Activated naive CD4-positive, alpha-beta T cell treated with anti-CD3 and anti-CD28 coated beads, Interleukin-2, amount 10 ng/mL, durations not matched to agents 7 days and 5 days (primary cell): ENCODE results near the gene ADAT2.

Source experiments
- CTCF ChIA-PET: fragments of 350-600 bp; sonication (Branson Sonifier 250); formaldehyde crosslinking; loops from one replicate; lab custom pipeline; 2021; ENCODE audit warnings: antibody characterized with exemption; lab: Charles Lee
- DNase-seq: peaks from one replicate; pipeline ENCODE4 v3.0.0-alpha.2; 2020
- H3K27ac Mint-ChIP-seq: one replicate; pipeline ENCODE4 v1.8.0; 2021; ENCODE audit warnings: mild to moderate bottlenecking, moderate library complexity, mixed read lengths
- H3K27me3 Mint-ChIP-seq: one replicate; pipeline ENCODE4 v1.8.0; 2021; ENCODE audit warnings: mild to moderate bottlenecking, mixed read lengths
- H3K36me3 Mint-ChIP-seq: one replicate; pipeline ENCODE4 v1.8.0; 2021; ENCODE audit warnings: mixed read lengths
- H3K4me1 Mint-ChIP-seq: one replicate; pipeline ENCODE4 v1.8.0; 2021; ENCODE audit warnings: mixed read lengths
- H3K4me3 Mint-ChIP-seq: one replicate; pipeline ENCODE4 v1.8.0; 2021; ENCODE audit warnings: mild to moderate bottlenecking, moderate library complexity, mixed read lengths
- H3K9me3 Mint-ChIP-seq: one replicate; pipeline ENCODE4 v1.8.0; 2021; ENCODE audit warnings: mixed read lengths

ADAT2 gene

GRCh38 chr6:143399176-143399575 is 51.3 kb downstream of the ADAT2 start:
- Mint-ChIP-seq H3K4me1 (peaks cover 20% of the 10 kb centered on the region), H3K9me3 (no peaks in the 10 kb centered on the region), H3K27me3 (no peaks in the 10 kb centered on the region), H3K4me3 (no peak overlapping the region), H3K36me3 (no peaks in the 10 kb centered on the region), H3K27ac (no peak overlapping the region)
- no peak for DNase-seq
- CTCF ChIA-PET, result no interaction called here

GRCh38 chr6:143397227-143398222 is 53.0 kb downstream of the ADAT2 start:
- DNase-seq, result no peak
- Mint-ChIP-seq H3K4me3 (no peak overlapping the region), H3K36me3 (no peaks in the 10 kb centered on the region), H3K27ac (no peak overlapping the region), H3K9me3 (no peaks in the 10 kb centered on the region), H3K4me1 (peaks cover 20% of the 10 kb centered on the region), H3K27me3 (no peaks in the 10 kb centered on the region)
- CTCF ChIA-PET, result interaction anchor here (0.7 to 0.8 kb wide), 2 partner anchors 805 to 860 kb away, joined by 3 read pairs; no protein-coding TSS in a partner anchor

- H3K4me1 Mint-ChIP-seq, result peaks cover 19% of the 10 kb centered on the region
- H3K9me3 Mint-ChIP-seq, result no peaks in the 10 kb centered on the region
- CTCF ChIA-PET, result interaction anchor here (0.8 kb wide), 1 partner anchor 806 kb away, joined by 3 read pairs; no protein-coding TSS in a partner anchor
- no peak overlapping the region for H3K27ac Mint-ChIP-seq
- H3K27me3 Mint-ChIP-seq, result no peaks in the 10 kb centered on the region
- no peak for DNase-seq
- H3K4me3 Mint-ChIP-seq, result no peak overlapping the region
- no peaks in the 10 kb centered on the region for H3K36me3 Mint-ChIP-seq
These were observed 53.8 kb downstream of the ADAT2 start for GRCh38 chr6:143396497-143397226.

- DNase-seq, result no peak
- peaks cover 10% of the 10 kb centered on the region for H3K4me1 Mint-ChIP-seq
- H3K27me3 Mint-ChIP-seq, result no peaks in the 10 kb centered on the region
- H3K4me3 Mint-ChIP-seq, result no peak overlapping the region
- no peaks in the 10 kb centered on the region for H3K36me3 Mint-ChIP-seq
- H3K27ac Mint-ChIP-seq, result no peak overlapping the region
- no peaks in the 10 kb centered on the region for H3K9me3 Mint-ChIP-seq
- CTCF ChIA-PET, result no interaction called here
These were observed 54.8 kb downstream of the ADAT2 start for GRCh38 chr6:143395699-143396098.

GRCh38 chr6:143394389-143394788 is 56.1 kb downstream of the ADAT2 start:
- CTCF ChIA-PET, result no interaction called here
- no peaks in the 10 kb centered on the region for H3K4me1 Mint-ChIP-seq

GRCh38 chr6:143390278-143390677 is 60.2 kb downstream of the ADAT2 start:
- H3K4me1 Mint-ChIP-seq, result no peaks in the 10 kb centered on the region

More at GRCh38 chr6:143394389-143394788, 56.1 kb downstream of the ADAT2 start:
- Mint-ChIP-seq H3K27ac (no peak overlapping the region), H3K27me3 (no peaks in the 10 kb centered on the region), H3K9me3 (no peaks in the 10 kb centered on the region), H3K36me3 (no peaks in the 10 kb centered on the region), H3K4me3 (no peak overlapping the region)
- DNase-seq, result no peak

GRCh38 chr6:143385636-143386035 is 64.9 kb downstream of the ADAT2 start:
- H3K4me3 Mint-ChIP-seq, result no peak overlapping the region
- no peaks in the 10 kb centered on the region for H3K36me3 Mint-ChIP-seq
- no peak for DNase-seq
- no peak overlapping the region for H3K27ac Mint-ChIP-seq
- peaks cover 3% of the 10 kb centered on the region for H3K27me3 Mint-ChIP-seq
- H3K9me3 Mint-ChIP-seq, result no peaks in the 10 kb centered on the region
- no peaks in the 10 kb centered on the region for H3K4me1 Mint-ChIP-seq
- CTCF ChIA-PET, result no interaction called here

More at GRCh38 chr6:143390278-143390677, 60.2 kb downstream of the ADAT2 start:
- CTCF ChIA-PET, result no interaction called here
- DNase-seq, result no peak
- H3K27ac Mint-ChIP-seq, result no peak overlapping the region
- no peaks in the 10 kb centered on the region for H3K36me3 Mint-ChIP-seq
- no peaks in the 10 kb centered on the region for H3K9me3 Mint-ChIP-seq
- H3K4me3 Mint-ChIP-seq, result no peak overlapping the region
- H3K27me3 Mint-ChIP-seq, result peaks cover 3% of the 10 kb centered on the region

GRCh38 chr6:143376861-143377260 is 73.6 kb downstream of the ADAT2 start:
- Mint-ChIP-seq H3K36me3 (no peaks in the 10 kb centered on the region), H3K4me3 (no peak overlapping the region), H3K27me3 (peaks cover 12% of the 10 kb centered on the region), H3K4me1 (no peaks in the 10 kb centered on the region), H3K9me3 (peaks cover 3% of the 10 kb centered on the region), H3K27ac (no peak overlapping the region)
- CTCF ChIA-PET, result interaction anchor here (0.6 kb wide), 1 partner anchor 526 kb away, joined by 3 read pairs; no protein-coding TSS in a partner anchor
- no peak for DNase-seq

GRCh38 chr6:143376375-143376774 is 74.1 kb downstream of the ADAT2 start:
- H3K4me1 Mint-ChIP-seq, result no peaks in the 10 kb centered on the region
- H3K9me3 Mint-ChIP-seq, result peaks cover 3% of the 10 kb centered on the region
- H3K4me3 Mint-ChIP-seq, result no peak overlapping the region
- no peak overlapping the region for H3K27ac Mint-ChIP-seq
- peaks cover 14% of the 10 kb centered on the region for H3K27me3 Mint-ChIP-seq
- H3K36me3 Mint-ChIP-seq, result no peaks in the 10 kb centered on the region
- CTCF ChIA-PET, result interaction anchor here (0.6 kb wide), 1 partner anchor 526 kb away, joined by 3 read pairs; no protein-coding TSS in a partner anchor
- no peak for DNase-seq

- Mint-ChIP-seq H3K27ac (no peak overlapping the region), H3K4me1 (no peaks in the 10 kb centered on the region), H3K9me3 (peaks cover 3% of the 10 kb centered on the region), H3K36me3 (no peaks in the 10 kb centered on the region), H3K27me3 (peaks cover 13% of the 10 kb centered on the region), H3K4me3 (no peak overlapping the region)
- DNase-seq, result no peak
- CTCF ChIA-PET, result no interaction called here
These were observed 75.4 kb downstream of the ADAT2 start for GRCh38 chr6:143375022-143375585.

GRCh38 chr6:143374014-143374413 is 76.5 kb downstream of the ADAT2 start:
- Mint-ChIP-seq H3K4me3 (no peak overlapping the region), H3K4me1 (no peaks in the 10 kb centered on the region), H3K36me3 (no peaks in the 10 kb centered on the region), H3K27ac (no peak overlapping the region), H3K9me3 (peaks cover 3% of the 10 kb centered on the region), H3K27me3 (peaks cover 8% of the 10 kb centered on the region)
- CTCF ChIA-PET, result interaction anchor here (0.6 to 1.1 kb wide), 2 partner anchors 31 to 681 kb away, joined by 3 read pairs; no protein-coding TSS in a partner anchor
- DNase-seq, result no peak
